H1 (cell line): ENCODE measurements around the gene RAB40B. TPM values are rescaled to one million over a fixed set of nuclear protein-coding genes. Genes with fewer than 3 reads are reported as not detected.

Source experiments
- BACH1 ChIP-seq: IDR thresholded peaks from 2 replicates; pipeline ENCODE4 v1.6.1; 2012; ENCODE audit warnings: low read length, improper control_type of control experiment
- BRCA1 ChIP-seq: IDR thresholded peaks from 2 replicates; pipeline ENCODE4 v1.6.1; 2012; ENCODE audit warnings: low read depth, low read length, improper control_type of control experiment
- CBX5 ChIP-seq: fragments of 300-800, 300-1000 bp; sonication (generic); IDR thresholded peaks from 2 replicates; pipeline ENCODE4 v1.7.1; 2016; ENCODE audit warnings: antibody characterized with exemption, low read length, low read depth
- CBX8 ChIP-seq: fragments of 300-800, 300-1000 bp; sonication (generic); IDR thresholded peaks from 2 replicates; pipeline ENCODE4 v1.7.1; 2016; ENCODE audit warnings: low read depth, low read length, borderline replicate concordance
- EP300 ChIP-seq, 2 experiments: IDR thresholded peaks; 1 replicate in 1 of 2; 2 replicates in 1 of 2; pipeline ENCODE4 v1.6.1; 2011 to 2012; ENCODE audit warnings: low read depth in 2 of 2, low read length in 2 of 2, mild to moderate bottlenecking in 2 of 2, borderline replicate concordance in 1 of 2, inconsistent platforms in 1 of 2, moderate library complexity in 1 of 2
- GTF2F1 ChIP-seq: IDR thresholded peaks from 2 replicates; pipeline ENCODE4 v1.6.1; 2012; ENCODE audit warnings: low read depth, low read length, improper control_type of control experiment, borderline replicate concordance
- HDAC2 ChIP-seq, 2 experiments: fragments of 300-600 bp in 1 of 2; sonication (generic) in 1 of 2; IDR thresholded peaks; 2 replicates each; pipeline ENCODE4 v1.6.1; 2011 to 2012; ENCODE audit warnings: low read depth in 2 of 2, low read length in 2 of 2, mild to moderate bottlenecking in 2 of 2, moderate library complexity in 2 of 2, borderline replicate concordance in 1 of 2, inconsistent platforms in 1 of 2
- JUN ChIP-seq: IDR thresholded peaks from 2 replicates; pipeline ENCODE4 v1.6.1; 2011; ENCODE audit warnings: low read depth, mild to moderate bottlenecking, improper control_type of control experiment, low read length
- JUND ChIP-seq: IDR thresholded peaks from 2 replicates; pipeline ENCODE4 v1.6.1; 2011; ENCODE audit warnings: mild to moderate bottlenecking, improper control_type of control experiment, low read length
- KDM1A ChIP-seq: fragments of 200-600, 300-600 bp; sonication (generic); IDR thresholded peaks from 2 replicates; pipeline ENCODE4 v1.7.1; 2016; ENCODE audit warnings: mild to moderate bottlenecking, low read length, borderline replicate concordance
- KDM5A ChIP-seq: fragments of 200-600 bp; IDR thresholded peaks from 2 replicates; pipeline ENCODE4 v1.7.1; 2012; ENCODE audit warnings: mild to moderate bottlenecking, low read length, inconsistent platforms, mixed read lengths
- NRF1 ChIP-seq: IDR thresholded peaks from 2 replicates; pipeline ENCODE4 v1.6.1; 2011; ENCODE audit warnings: mild to moderate bottlenecking, low read depth, low read length, improper control_type of control experiment
- PHF8 ChIP-seq: fragments of 200-600 bp; sonication (generic); conservative IDR thresholded peaks from 2 replicates; pipeline ENCODE4 v1.7.1; 2012; ENCODE audit warnings: low read depth, mild to moderate bottlenecking, inconsistent platforms, low read length, moderate library complexity
- POLR2A ChIP-seq, 2 experiments: IDR thresholded peaks; 1 replicate in 1 of 2; 2 replicates in 1 of 2; pipeline ENCODE4 v1.6.1; 2011; ENCODE audit warnings: low read depth in 2 of 2, low read length in 2 of 2, mild to moderate bottlenecking in 2 of 2; ENCODE audit errors: control extremely low read depth in 1 of 2
- POLR2AphosphoS5 ChIP-seq: IDR thresholded peaks from 2 replicates; pipeline ENCODE4 v1.6.1; 2011; ENCODE audit warnings: low read depth, low read length
- RBBP5 ChIP-seq: IDR thresholded peaks from 2 replicates; pipeline ENCODE4 v1.7.1; 2012; ENCODE audit warnings: low read depth, mild to moderate bottlenecking, inconsistent platforms, low read length, moderate library complexity, borderline replicate concordance
- RNF2 ChIP-seq: fragments of 200-900, 300-1000 bp; sonication (generic); IDR thresholded peaks from 2 replicates; pipeline ENCODE4 v1.7.1; 2016; ENCODE audit warnings: borderline replicate concordance, low read depth, mild to moderate bottlenecking, antibody characterized with exemption, low read length; ENCODE audit not compliant: poor library complexity, severe bottlenecking; ENCODE audit errors: missing control alignments
- SAP30 ChIP-seq: fragments of 300-600 bp; sonication (generic); IDR thresholded peaks from 2 replicates; pipeline ENCODE4 v1.7.1; 2012; ENCODE audit warnings: low read length, moderate library complexity, mild to moderate bottlenecking, inconsistent platforms; ENCODE audit not compliant: insufficient read depth, insufficient replicate concordance
- SP1 ChIP-seq: IDR thresholded peaks from 2 replicates; pipeline ENCODE4 v1.6.1; 2011; ENCODE audit warnings: low read depth, low read length
- SRF ChIP-seq: IDR thresholded peaks from 2 replicates; pipeline ENCODE4 v1.6.1; 2011; ENCODE audit warnings: mild to moderate bottlenecking, low read depth, low read length, moderate library complexity
- SUZ12 ChIP-seq: fragments of 200-600 bp; sonication (generic); IDR thresholded peaks from 2 replicates; pipeline ENCODE4 v1.6.1; 2012; ENCODE audit warnings: mild to moderate bottlenecking, inconsistent platforms, low read length, moderate library complexity, mixed read lengths
- TBP ChIP-seq: IDR thresholded peaks from 2 replicates; pipeline ENCODE4 v1.6.1; 2011; ENCODE audit warnings: low read depth, low read length, improper control_type of control experiment
- TEAD4 ChIP-seq: IDR thresholded peaks from 2 replicates; pipeline ENCODE4 v1.6.1; 2012; ENCODE audit warnings: low read depth, low read length, inconsistent platforms, mixed read lengths
- YY1 ChIP-seq: IDR thresholded peaks from 2 replicates; pipeline ENCODE4 v1.6.1; 2011; ENCODE audit warnings: low read depth, mild to moderate bottlenecking, low read length
- polyA plus RNA-seq, 7 experiments: library from polyadenylated mRNA; depleted of rRNA in 3 of 7; stranded (reverse) in 5 of 7; unstranded in 2 of 7; fragments of >200 nt in 5 of 7; fragments of 200-250 nt in 2 of 7; gene quantifications; 1 replicate in 5 of 7; 2 replicates in 1 of 7; 4 replicates in 1 of 7; pipeline versions ENCODE4 v1.2.1 to v1.2.3, GENCODE V29; 2011 to 2013; ENCODE audit warnings: missing spikeins in 2 of 7, mixed read lengths in 2 of 7
- total RNA-seq: library from RNA; stranded (reverse); fragmentation: NEBNext Ultra II Directional; extraction: Animal tissue kit (Norgen Biotek cat#: 25700); gene quantifications from 2 replicates; pipeline ENCODE4 v1.2.1, GENCODE V29; 2021

Gene RAB40B
- total and polyA plus RNA-seq, 2 of the 8 experiments (the other 6 are each of a cell fraction or from before 2014, with no cell fraction given), result 3.1 to 4.6 TPM

DNA sequence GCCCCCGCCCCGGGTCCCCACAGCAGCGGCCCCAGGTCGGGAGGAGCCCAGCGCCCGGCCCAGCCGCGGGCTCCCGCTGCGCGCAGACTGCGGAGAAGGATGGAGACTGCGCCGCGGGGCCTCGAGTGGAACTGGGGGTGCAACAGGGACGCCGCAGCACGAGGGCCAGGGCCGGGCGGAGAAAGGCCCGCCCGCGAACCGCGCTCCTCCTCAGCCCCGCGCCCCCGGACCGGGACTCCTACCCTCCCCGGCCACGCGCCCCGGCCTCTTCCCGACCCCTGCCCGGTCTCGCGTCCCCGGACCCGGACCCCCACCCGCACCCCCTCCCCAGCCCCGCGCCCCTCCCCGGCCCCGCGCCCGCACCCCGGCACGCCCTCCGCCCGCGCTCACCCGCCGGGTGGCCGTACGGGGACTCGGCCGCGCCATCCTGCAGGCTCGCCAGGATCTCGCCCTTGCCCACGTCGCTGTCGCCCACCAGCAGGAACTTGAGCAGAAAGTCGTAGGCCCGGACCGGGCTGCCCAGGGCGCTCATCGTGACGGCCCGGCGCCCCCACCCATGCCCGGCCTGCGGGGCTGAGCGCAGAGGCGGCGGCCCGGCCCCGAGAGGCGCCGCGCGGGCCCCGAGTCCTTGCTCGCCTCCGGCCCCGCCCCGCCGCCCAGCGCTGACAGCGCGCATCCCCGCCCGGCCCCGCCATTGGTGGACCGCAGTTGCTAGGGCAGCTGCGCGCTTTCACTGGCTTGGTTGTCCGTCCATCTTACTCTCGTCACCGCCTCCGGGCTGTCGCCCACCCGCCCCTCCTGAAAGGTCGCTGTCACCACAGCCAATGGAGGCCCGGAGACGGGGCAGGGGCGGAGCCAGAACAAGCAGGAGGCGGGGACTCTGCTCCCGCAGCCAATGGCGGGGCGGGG is at the start of gene RAB40B (continued):
- TF ChIP-seq YY1 (no peak), CBX8 (no peak), POLR2A (IDR thresholded peaks at IDR 0.05; ENCODE audit: control extremely low read depth in 1 of 2, low read depth in 2 of 2, low read length in 2 of 2) (no peak), EP300 (IDR thresholded peaks at IDR 0.05; ENCODE audit: borderline replicate concordance in 1 of 2, low read depth in 2 of 2, low read length in 2 of 2) (no peak), NRF1 (no peak), RBBP5 (no peak), SRF (no peak), CBX5 (no peak), HDAC2 (IDR thresholded peaks at IDR 0.05; ENCODE audit: borderline replicate concordance in 1 of 2, low read depth in 2 of 2, low read length in 2 of 2) (no peak), JUN (no peak), SAP30 (no peak), TBP (no peak), BACH1 (no peak), KDM5A (no peak), SUZ12 (no peak), PHF8 (no peak), TEAD4 (no peak), SP1 (peak; percentile 95), BRCA1 (no peak), POLR2AphosphoS5 (no peak), GTF2F1 (no peak), KDM1A (no peak), JUND (no peak), RNF2 (no peak)
